ENCODE measurements around the gene DNAJC27. TPM values are rescaled to one million over a fixed set of nuclear protein-coding genes. Genes with fewer than 3 reads are reported as not detected.
A peak's percentile ranks its signal among the peaks of the same experiment; 100 is the strongest.

The DNAJC27 gene
- polyA plus RNA-seq, 10 donors, result 4.7 to 9.4 (median 5.8) TPM

- peak in 2 of 3 donors; percentile 48 to 77 for DNase-seq
Measured at GRCh38 chr2:24926602-24927252, 45.0 kb downstream of the DNAJC27 start.

DNA sequence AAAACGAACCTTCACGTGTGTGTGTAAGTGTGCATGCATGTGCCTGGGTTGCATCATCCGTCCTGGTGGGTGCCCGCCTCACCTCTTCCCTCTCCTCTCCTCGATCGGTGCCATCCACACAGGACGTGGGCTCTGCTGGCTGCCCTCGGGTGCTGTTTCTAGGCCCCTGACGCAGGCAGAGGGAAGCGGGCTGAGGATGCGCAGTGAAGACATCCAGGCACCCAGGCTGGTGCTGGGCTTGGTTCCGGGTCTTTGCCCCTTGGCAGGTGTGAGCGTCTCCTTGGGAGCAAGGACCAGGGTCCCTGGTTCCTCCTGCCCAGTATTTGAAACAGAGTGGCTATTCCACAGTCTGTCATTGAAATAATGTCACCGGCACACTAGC is 45.5 kb downstream of the DNAJC27 start:
- no peak for DNase-seq

GRCh38 chr2:24925815-24926214 is 45.9 kb downstream of the DNAJC27 start:
- DNase-seq, result no peak

GRCh38 chr2:24924732-24925131 is 47.0 kb downstream of the DNAJC27 start:
- no peak for DNase-seq

GRCh38 chr2:24924266-24924665 is 47.5 kb downstream of the DNAJC27 start:
- no peak for DNase-seq

DNA sequence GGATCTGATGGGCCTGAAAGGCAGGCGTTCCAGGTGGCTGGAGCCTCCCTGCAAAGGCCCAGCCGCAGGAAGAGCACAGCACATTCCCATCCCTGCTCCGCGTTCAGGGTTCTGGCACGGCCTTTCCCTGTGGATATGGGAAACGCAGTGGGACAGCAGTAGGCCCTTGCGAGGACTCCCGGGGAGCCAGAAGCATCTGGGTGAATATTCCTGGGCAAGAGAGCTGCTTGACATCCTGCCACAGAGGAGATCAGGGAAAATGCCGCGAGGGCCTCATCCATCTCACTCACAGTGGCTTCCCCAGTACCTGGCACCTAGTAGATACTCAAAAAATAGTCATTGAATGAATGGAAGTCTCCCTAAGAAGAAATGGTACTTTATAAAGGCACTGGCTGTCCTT is 48.6 kb downstream of the DNAJC27 start:
- no peak for DNase-seq

GRCh38 chr2:24922556-24922955 is 49.2 kb downstream of the DNAJC27 start:
- DNase-seq, result no peak

GRCh38 chr2:24920809-24921441 is 50.8 kb downstream of the DNAJC27 start:
- no peak for DNase-seq

GRCh38 chr2:24920098-24920808 is 51.5 kb downstream of the DNAJC27 start, which contains the start of gene ADCY3:
ADCY3 (minus strand) TSS chr2:24920237; CDS start chr2:24918987, 1,250 bp downstream.
- peak in 2 of 3 donors; percentile 48 to 76 for DNase-seq

- DNase-seq, result peak in 1 of 3 donors; percentile 62
Measured at GRCh38 chr2:24919506-24920097, 52.2 kb downstream of the DNAJC27 start.

DNA sequence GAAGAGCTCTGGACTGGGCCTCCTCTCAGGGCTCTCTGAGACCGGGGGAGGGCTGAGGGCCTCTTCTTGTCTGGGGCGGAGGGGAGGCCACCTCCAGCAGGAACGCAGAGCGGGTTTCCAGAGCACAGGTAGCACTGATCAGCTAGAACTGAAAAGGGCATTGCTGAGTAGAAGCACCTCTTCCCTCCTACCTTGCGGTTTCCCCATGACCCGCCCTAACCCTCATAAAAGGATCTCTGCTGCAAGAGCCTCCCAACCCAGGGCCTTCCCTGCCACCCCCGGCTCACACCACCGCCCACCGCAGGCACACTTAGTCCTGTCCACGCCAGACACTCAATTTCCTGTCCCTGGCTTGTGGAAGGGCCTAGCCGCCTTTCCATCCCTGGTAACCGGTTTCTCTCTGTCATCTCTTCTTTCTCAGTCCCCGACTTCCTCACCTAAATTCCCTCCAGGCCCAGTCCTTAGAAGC is 52.7 kb downstream of the DNAJC27 start:
- peak in 1 of 3 donors; percentile 48 for DNase-seq

DNA sequence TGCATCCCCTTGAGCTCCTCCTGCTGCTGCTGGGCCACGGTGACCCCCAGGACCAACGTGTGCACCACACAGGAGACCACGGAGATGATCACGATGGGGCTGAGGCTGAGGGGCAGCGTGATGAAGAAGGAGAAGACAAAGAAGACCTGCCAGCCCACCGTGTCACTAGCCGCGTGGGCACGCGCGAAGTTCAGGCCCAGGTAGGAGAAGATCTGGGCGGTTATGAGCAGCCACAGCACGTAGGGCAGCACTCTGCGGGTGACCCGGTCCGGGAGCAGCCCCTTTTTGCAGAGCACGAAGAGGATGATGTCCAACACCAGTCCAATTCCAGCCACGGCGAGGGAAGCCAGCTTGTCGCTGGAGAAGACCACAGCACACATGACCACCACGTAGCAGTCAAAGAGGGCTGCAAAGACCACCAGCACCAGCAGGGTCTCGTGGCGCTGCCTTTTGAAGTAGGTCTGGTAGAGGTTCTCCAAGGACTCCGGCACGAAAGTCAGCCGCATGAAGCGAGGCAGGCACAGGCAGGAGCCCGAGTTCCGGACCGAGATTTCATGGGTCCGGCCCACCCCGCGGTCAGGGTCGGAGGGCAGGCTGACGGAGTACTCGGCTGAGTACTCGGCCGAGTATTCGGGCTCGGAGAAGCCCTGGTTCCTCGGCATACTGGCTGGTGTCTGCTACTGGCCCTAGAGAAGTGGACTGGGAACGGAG is 53.3 kb downstream of the DNAJC27 start:
- DNase-seq, result no peak

GRCh38 chr2:24917731-24918325 is 53.9 kb downstream of the DNAJC27 start:
- no peak for DNase-seq

DNA sequence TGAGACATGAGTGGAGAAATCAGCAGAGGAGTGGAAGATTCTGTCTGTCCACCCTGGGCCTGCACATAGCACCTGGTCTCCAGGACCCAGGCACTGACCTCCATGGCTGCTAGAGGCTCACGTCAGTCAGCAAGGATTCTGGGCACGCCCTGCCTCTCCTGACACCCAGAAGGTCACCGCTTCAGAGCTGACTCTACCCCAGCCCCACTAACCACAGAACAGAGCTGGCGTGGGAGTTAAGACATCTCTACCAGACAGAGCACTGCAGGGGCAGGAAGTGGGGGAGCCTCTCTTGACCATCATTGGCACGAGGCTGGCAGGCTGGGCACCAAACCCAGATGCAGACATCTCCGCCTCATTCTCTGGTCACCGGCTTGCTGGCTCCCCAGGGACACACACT is 54.7 kb downstream of the DNAJC27 start:
- DNase-seq, result no peak

DNA sequence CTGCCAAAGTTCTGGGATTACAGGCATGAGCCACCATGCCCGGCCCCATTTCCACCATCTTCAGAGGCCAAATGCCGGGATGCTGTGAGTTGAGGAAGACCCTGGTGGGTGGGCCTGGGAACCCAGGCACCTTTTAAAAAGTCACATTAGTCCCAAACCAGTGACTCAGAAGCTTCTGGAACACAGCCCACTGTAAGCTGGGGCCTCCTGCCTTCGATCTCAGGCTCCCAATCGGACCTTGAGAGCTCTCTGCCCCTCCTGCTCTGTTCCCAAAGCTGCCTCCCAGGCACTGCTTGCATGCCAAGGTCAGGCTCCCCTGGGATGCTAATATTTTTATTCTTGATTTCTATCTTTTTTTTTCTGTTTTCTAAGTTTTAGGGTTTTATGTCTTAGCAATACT is 56.0 kb downstream of the DNAJC27 start:
- no peak for DNase-seq

GRCh38 chr2:24915175-24915574 is 56.6 kb downstream of the DNAJC27 start:
- no peak for DNase-seq

DNA sequence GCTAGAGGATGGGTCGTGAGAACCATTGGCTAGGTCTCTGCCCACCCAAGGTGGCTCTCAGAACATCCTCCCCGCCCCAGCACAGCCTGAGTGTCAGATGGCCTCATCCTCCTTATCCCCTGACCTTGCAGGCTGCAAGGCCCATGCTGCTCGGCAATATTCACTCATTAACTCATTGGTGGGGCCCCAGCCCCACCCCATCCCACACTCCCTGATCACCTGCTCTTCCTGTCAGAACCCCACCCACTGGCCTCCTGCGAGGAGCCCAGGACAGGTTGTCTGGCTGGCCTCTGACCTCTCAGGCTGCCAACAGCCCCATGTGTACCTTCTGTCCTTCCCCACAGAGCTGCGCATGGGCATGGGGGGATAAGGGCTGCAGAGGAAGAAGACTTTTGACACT is 57.0 kb downstream of the DNAJC27 start:
- no peak for DNase-seq

DNA sequence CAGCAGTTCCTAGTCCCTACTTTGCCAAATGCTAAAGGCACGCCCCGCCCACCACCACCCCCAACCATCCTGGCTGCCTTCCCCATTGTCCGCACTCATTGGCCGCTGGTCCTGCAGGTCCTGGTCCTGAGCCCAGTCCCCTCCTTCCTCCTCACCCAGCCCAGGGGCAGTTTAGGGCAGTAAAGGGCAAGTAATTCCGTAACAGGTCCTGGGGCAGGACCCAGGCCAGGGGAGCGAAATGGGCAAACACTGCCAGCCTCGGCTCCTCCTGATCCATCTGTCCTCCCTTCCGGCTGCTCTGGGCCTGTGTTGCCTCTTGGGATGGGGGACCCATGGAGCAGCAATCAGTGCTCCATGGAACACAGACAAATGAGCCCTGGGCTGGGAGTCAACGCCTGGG is 57.8 kb downstream of the DNAJC27 start:
- DNase-seq, result no peak

DNA sequence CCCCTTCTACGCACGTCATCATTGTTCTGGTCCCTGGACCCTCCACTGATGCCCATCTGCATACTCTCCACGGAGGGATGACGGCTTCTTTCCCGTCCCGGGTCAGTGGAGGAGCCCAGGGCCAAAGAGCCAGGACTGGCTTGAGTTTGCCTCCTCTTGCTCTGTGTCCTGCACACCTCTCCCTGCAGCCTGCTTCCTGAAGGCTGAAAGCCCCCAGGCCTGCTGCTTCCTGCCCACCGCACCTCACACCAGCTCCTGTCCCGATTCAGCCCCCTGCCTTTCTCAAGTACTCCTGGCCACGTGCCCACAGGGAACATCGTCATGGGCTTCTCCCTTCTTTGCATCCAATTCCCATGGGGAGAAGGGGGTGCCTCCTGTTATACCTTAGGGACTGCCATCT is 58.8 kb downstream of the DNAJC27 start:
- no peak for DNase-seq

DNA sequence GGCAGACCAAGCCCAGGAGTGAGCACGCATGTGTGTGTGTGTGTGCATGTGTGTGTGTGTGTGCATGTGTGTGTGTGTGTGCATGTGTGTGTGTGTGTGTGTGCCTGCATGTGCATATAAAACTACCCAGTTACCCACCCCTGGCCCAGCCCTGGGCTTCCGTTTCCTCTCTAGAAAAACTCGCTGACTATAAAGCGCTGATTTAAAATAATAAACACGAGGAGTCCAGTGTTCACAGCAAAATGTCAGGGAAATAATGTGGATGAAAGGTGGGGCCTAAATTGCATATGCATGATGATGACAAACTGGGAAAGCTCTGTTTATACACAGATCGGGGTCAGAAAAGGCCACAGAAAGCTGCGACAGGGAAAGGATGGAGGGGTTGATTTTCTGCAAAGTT is 59.2 kb downstream of the DNAJC27 start:
- DNase-seq, result no peak

- DNase-seq, result no peak
Measured at GRCh38 chr2:24910245-24910644, 61.5 kb downstream of the DNAJC27 start.
